ENCODE results near the gene CHD1L. TPM values are rescaled to one million over a fixed set of nuclear protein-coding genes. Genes with fewer than 3 reads are reported as not detected.

The CHD1L gene
- polyA plus RNA-seq, 4 donors = 36.0 to 52.1 (median 49.2) TPM

Other genes with a start within 250 kb of the CHD1L start
- 10 to 100 TPM; 21.1 to 26.1 (median 24.7) TPM for gene PRKAB2, start 70.2 kb upstream of the CHD1L start, polyA plus RNA-seq (ENCODE audit: insufficient read length in 4 of 4)
- gene FMO5, start 17.3 kb upstream of the CHD1L start, polyA plus RNA-seq (ENCODE audit: insufficient read length in 4 of 4) = 1 to 10 TPM; 5.6 to 9.1 (median 8.1) TPM